ENCODE results near the gene OCA2.
"Not testable (repeated sequence)": the region's sequence is repeated elsewhere in the genome, so short reads cannot be mapped to it uniquely, and the experiment has no call there.

The OCA2 gene

GRCh38 chr15:27770769-27771554, 328.2 kb downstream of the OCA2 start:
- no peak for DNase-seq (ENCODE audit: low spot score)

GRCh38 chr15:27770086-27770607, 329.0 kb downstream of the OCA2 start:
- no peak for DNase-seq (ENCODE audit: low spot score)

GRCh38 chr15:27769652-27770051, 329.5 kb downstream of the OCA2 start:
- DNase-seq (ENCODE audit: low spot score), result no peak

DNA sequence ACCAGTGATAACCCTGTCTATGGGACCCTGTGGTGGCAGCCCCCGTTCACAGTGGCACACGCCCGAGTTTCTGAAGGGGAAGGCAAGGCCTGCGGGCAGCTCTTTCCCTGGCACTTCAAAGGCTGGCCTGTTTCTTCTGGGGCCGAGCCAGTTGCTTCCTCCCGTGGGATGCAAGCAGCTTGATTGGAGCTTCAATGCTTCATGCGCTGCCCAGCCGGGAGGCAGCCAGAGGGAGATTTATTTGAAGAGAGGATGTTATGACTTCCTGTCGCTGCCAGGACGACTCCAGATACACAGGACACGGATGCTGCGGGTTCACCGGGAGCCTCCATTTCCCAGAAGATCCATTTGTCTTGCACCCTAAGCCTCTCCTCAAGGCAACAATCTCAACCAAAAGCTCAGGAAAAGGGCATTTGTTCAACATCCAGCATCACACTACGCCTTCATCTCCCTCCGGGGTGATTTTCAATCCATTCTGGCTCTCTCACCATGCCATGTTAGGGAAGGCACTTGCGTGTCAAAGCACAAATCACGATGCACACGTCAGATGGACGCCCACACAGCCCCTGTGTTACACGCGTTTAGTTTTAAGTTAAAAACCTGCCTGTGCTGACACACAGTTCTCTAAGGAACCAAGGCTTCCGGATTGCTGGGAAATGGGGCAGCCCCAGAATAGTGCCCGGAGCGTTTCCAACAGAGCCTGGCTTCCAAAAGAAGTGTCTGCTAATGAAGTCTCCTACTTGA, 330.2 kb downstream of the OCA2 start:
- no peak for DNase-seq (ENCODE audit: low spot score)

DNA sequence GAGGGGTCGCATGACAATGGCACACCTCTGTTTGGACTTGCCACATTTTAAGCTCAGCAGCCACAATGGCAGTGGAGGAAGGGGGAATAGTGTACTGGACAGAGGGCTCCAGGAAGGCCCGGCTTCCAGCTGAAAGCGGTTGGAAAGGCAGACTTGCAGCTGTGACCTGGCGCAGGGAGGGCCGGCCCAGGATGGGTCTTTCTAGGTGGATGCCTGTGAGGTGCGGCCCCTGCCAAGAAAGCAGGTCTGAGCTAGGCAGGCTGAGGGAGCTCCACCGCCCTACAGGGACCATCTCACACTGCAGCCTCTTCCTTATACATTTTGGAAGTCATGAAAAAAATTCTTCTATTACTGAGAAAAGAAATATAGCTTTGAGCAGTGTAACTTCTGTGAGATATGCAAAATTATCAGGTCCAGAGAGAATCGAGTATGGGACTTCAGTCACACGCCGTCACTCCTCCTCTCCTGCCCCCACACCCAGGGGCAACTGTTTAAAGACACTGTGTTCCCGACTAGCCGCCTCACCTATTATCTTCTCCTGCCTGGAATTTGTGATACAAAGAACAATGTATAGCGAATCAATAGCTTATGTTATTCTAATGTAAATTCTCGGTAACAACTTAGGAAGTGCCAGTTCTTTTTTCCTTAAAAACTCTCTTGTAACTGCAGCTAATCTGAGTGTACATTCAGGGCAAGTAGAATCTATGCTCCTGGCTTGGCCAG, 331.0 kb downstream of the OCA2 start:
- DNase-seq (ENCODE audit: low spot score), result no peak

- DNase-seq (ENCODE audit: low spot score), result not testable (repeated sequence)
These were observed 331.7 kb downstream of the OCA2 start for GRCh38 chr15:27767430-27767829.

DNA sequence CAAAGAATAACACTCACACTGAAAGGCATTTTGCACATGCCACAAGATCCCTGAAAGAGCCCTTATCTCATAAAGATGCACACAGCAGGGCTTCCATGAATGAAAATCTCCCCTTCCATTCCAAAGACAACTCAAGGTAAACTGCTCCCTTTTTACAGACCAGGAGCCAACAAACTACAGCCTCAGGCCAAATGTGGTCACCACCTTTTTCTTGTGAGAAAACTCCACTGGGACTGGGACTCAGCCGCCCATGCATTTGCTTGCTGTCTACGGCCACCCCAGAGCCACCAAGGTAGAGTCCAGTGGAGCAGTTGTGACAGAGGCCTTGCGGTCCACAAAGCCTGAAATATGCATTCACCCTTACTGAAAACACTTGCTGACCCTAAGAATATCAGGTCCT, 334.8 kb downstream of the OCA2 start:
- no peak for DNase-seq (ENCODE audit: low spot score)

- no peak for DNase-seq (ENCODE audit: low spot score)
These were observed 335.6 kb downstream of the OCA2 start for GRCh38 chr15:27763514-27763913.

DNA sequence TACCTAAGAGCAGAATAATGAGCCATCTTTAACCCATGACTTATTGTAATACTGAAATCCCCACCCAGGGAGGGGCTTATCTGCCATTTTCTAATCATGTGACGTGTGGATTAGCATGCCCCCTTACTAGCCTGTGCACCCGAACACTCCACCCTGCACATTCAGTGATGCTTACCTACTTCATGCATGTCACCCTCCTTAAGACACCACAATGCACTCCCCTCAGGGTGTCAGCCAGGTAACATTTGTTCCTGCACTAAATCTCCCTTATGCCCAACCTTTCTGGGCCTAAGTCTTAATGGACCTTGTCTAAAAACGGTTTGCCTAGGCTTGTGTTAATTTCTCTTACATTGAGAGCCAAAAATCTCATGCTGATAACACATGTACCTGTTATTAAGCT, 336.6 kb downstream of the OCA2 start:
- DNase-seq (ENCODE audit: low spot score), result no peak

DNA sequence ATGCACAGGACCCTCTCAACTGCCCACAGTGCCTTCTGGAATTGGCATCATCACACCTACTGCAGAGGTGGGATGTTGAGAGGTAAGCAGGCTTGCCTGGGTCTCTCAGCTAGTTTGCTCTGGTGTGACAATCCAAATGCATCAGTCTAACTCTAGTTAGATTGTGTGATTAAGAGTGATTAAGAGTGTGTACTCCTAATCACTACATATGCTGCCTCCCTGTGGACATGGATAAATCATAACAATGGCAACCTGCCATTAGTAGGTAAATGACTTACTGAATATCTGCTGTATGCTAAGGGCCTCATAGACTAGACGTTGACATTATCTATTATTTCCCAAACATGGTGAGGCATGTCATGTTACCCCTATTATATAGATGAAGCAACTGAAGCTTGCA, 342.1 kb downstream of the OCA2 start:
- no peak for DNase-seq (ENCODE audit: low spot score)

DNA sequence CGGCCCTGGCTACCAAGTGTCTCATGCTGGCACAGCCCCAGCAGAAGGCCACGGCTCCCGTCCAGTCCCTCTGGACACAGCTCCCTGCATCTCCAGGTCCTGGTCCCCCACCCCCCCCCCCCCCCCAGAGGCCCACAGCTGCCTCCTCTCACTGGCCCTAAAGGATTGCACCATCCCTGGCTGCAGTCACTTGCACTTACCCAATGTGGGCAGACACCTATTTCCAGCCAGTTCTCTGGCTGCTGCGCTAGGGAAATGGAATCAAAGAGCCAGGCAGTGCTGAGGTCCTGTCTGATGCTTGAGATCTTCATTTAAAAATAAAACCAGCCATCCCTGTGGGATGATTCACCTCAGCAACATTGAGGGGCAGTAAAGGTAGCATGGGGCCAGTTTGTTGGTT, 346.4 kb downstream of the OCA2 start:
- DNase-seq (ENCODE audit: low spot score), result no peak

DNA sequence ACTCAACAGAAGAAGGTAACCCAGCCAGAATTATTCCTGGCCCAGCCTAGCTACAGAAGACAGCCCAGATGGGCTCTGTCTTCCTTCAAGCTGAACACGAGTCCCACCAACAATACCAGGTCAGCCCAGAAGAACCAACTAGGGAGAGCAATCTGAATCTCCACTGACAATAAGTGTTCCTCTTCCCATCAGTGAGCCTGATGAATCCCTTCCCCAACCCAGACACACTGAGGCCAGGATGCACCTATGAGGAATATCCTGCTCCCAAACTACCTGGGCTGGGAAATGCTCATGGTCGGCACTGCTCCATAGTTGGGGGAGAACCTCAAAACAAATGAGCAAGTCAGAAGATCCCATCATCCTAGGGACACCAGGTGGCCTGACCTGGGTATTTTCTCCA, 351.1 kb downstream of the OCA2 start:
- DNase-seq (ENCODE audit: low spot score), result no peak

GRCh38 chr15:27746401-27746955, 352.6 kb downstream of the OCA2 start:
- DNase-seq (ENCODE audit: low spot score), result no peak

- no peak for DNase-seq (ENCODE audit: low spot score)
These were observed 354.5 kb downstream of the OCA2 start for GRCh38 chr15:27744641-27745040.

DNA sequence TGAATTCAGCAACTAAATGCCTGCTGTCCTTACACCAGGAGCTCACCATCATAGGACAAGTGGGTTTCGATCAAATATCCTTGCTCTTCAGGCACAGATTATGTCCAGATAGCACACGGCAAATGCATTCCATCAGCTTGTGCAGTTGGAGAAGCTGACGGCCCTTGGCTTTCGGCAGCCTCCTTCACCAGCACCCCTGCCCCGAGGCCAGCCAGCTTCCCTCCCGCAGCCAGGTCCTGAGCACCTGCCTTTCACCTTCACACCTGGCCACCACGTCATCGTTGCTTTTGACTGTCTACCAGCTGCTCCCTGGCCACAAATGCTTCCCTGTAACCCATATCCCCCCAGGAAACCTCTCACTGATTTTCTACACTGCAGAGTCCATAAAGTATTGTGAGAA, 355.5 kb downstream of the OCA2 start:
- DNase-seq (ENCODE audit: low spot score), result no peak

DNA sequence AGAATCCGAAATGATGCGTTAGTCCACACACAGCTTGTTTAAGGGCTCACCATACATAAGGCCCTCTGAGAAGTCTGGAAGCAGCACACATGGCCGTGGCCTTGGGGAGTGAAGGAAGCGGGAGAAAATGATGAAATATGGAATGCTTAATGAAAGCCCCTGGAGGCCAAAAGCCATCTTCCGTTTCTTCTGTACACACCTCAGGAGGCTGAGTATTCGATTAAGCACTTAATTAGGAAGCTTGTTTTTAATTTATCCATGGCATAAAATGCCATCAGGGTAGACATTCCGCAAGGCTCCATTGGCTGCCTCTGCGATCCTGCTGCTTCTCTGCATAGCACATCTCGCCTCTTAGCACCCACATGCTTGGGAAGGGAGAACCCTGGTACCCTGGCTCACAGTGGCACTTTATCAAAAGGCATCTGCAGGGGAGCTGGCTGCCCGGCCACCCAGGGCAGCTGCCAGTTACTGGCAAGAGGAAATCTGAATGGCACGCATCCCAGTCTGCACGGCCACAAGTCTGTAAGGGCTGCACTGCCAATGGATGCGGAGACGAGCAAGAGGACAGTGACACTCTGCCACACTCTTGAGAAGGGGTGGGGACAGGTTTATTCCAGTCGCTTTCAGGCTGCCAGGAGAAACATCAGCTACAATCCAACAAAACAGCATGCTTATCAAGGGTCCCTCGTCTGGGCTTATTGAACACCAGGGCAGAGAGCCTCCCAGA, 356.2 kb downstream of the OCA2 start:
- DNase-seq (ENCODE audit: low spot score), result no peak

- no peak for DNase-seq (ENCODE audit: low spot score)
These were observed 357.8 kb downstream of the OCA2 start for GRCh38 chr15:27741226-27741860.

DNA sequence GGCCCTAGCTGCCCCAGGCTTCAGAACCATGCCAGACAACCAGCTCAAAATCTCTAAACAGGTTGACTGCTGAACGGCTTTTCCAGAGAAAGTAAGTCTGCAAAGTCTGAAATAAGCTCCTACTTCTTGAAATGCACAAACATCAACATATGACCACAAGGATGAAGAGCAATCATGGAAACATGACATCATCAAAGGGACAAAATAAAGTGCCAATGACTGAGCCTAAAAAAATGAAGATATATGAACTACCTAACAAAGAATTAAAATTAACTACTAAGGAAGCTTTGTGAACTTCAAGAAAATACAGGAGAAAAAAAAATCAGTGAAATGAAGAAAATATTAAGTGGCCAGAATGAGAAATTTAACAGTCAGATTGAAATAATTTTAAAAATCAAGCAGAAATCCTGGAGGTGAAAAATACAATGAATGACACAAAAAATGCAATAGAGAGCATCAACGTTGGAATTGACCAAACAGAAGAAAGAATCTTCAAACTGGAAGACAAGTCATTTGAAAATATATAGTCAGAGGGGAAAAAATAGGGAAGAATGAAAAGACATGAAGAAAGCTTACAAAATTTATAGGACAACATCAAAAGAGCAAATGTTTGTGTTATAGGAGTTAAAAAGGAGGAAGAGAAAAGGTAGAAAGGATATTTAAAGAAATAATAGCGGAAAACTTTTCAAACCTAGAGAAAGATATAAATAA, 364.2 kb downstream of the OCA2 start:
- no peak for DNase-seq (ENCODE audit: low spot score)

DNA sequence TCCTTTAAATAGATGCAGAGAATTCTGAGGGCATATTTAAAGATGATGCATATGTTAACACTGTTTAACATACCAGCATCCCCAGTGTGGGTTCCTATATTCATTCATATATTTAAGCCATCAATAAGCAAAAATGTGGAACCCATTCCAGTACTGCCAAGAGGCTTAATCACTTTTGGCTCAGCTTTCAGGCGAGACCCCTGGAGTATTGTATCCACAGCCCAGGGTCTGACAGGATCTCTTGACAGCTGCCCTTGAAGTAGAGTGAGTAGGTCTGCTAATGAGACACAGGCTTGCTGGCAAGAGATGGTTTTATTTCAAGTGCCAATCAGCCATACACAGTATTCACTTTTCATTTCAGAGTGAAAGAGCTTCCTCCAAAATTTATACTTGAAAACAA, 367.3 kb downstream of the OCA2 start:
- no peak for DNase-seq (ENCODE audit: low spot score)

- DNase-seq (ENCODE audit: low spot score), result no peak
These were observed 368.2 kb downstream of the OCA2 start for GRCh38 chr15:27730868-27731267.

DNA sequence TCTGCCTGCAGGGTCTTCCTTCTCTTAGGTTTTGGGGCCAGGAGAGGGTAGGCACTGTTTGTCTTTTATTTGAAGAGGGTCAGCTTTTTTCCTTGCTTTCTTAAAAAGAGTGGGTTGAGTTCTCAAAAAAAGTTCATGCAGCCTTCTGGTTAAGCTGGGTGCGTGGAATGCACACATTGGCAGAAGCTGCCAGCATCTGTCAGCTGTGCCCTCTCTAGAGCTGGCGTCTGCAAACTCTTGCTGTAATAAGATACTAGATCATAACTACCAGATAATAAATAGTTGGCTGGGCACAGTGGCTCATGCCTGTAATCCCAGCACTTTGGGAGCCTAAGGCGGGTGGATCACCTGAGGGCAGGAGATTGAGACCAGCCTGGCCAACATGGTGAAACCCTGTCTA, 373.4 kb downstream of the OCA2 start:
- no peak for DNase-seq (ENCODE audit: low spot score)
